Measurements from ENCODE around the gene PPP1R13L. TPM values are rescaled to one million over a fixed set of nuclear protein-coding genes. Genes with fewer than 3 reads are reported as not detected.

Gene PPP1R13L
- total RNA-seq, 1 donor from 2014 or later = 8.0 TPM

GRCh38 chr19:45370410-45371204 is 34.3 kb downstream of the PPP1R13L start, which contains the start of gene ERCC2:
Gene ERCC2, minus strand, starts transcription at chr19:45370573. Its CDS starts 33 bp downstream, at chr19:45370540.
- DNase-seq (ENCODE audit: low spot score) (peak; percentile 100), ATAC-seq (peak; percentile 98)

- ATAC-seq (no peak), DNase-seq (ENCODE audit: low spot score) (no peak)
Measured at GRCh38 chr19:45368737-45369340, 36.0 kb downstream of the PPP1R13L start.

- no peak for DNase-seq (ENCODE audit: low spot score)
- no peak for ATAC-seq
Measured at GRCh38 chr19:45368127-45368526, 36.7 kb downstream of the PPP1R13L start.

GRCh38 chr19:45364696-45365095 is 40.2 kb downstream of the PPP1R13L start:
- DNase-seq (ENCODE audit: low spot score) = no peak
- ATAC-seq = no peak

GRCh38 chr19:45363861-45364459 is 40.9 kb downstream of the PPP1R13L start:
- DNase-seq (ENCODE audit: low spot score) (no peak), ATAC-seq (no peak)

- ATAC-seq = no peak
- DNase-seq (ENCODE audit: low spot score) = no peak
Measured at GRCh38 chr19:45362291-45362690, 42.6 kb downstream of the PPP1R13L start.

GRCh38 chr19:45361608-45362007 is 43.3 kb downstream of the PPP1R13L start:
- ATAC-seq = no peak

GRCh38 chr19:45358213-45358792 is 46.6 kb downstream of the PPP1R13L start:
- DNase-seq (ENCODE audit: low spot score) = no peak
- no peak for ATAC-seq

More at GRCh38 chr19:45361608-45362007, 43.3 kb downstream of the PPP1R13L start:
- no peak for DNase-seq (ENCODE audit: low spot score)

- ATAC-seq (no peak), DNase-seq (ENCODE audit: low spot score) (no peak)
Measured at GRCh38 chr19:45357445-45357783, 47.5 kb downstream of the PPP1R13L start.

- DNase-seq (ENCODE audit: low spot score) (no peak), ATAC-seq (peak; percentile 27)
Measured at GRCh38 chr19:45356760-45357444, 48.0 kb downstream of the PPP1R13L start.

GRCh38 chr19:45355910-45356309 is 49.0 kb downstream of the PPP1R13L start:
- ATAC-seq = no peak
- DNase-seq (ENCODE audit: low spot score) = no peak

GRCh38 chr19:45355402-45355801 is 49.5 kb downstream of the PPP1R13L start:
- ATAC-seq (no peak), DNase-seq (ENCODE audit: low spot score) (no peak)

GRCh38 chr19:45354241-45354842 is 50.5 kb downstream of the PPP1R13L start:
- ATAC-seq (no peak), DNase-seq (ENCODE audit: low spot score) (no peak)

- DNase-seq (ENCODE audit: low spot score) (no peak), ATAC-seq (no peak)
Measured at GRCh38 chr19:45352914-45353796, 51.7 kb downstream of the PPP1R13L start.

- ATAC-seq (no peak), DNase-seq (ENCODE audit: low spot score) (no peak)
Measured at GRCh38 chr19:45352471-45352870, 52.4 kb downstream of the PPP1R13L start.

GRCh38 chr19:45352062-45352461 is 52.8 kb downstream of the PPP1R13L start:
- no peak for DNase-seq (ENCODE audit: low spot score)
- no peak for ATAC-seq

- DNase-seq (ENCODE audit: low spot score) (no peak), ATAC-seq (no peak)
Measured at GRCh38 chr19:45351401-45351952, 53.4 kb downstream of the PPP1R13L start.

GRCh38 chr19:45350477-45351058 is 54.3 kb downstream of the PPP1R13L start:
- ATAC-seq (no peak), DNase-seq (ENCODE audit: low spot score) (no peak)

- no peak for ATAC-seq
- DNase-seq (ENCODE audit: low spot score) = no peak
Measured at GRCh38 chr19:45349430-45349941, 55.4 kb downstream of the PPP1R13L start.

Measured in left lobe of liver (tissue), 2 donors.